Left lung (tissue), 10 donors: ENCODE results near the gene PRKG1. TPM values are rescaled to one million over a fixed set of nuclear protein-coding genes. Genes with fewer than 3 reads are reported as not detected.

Experiments used
- ATAC-seq: fragments of 200-7000 bp; cut with Tn5 transposase; one replicate; pipeline ENCODE4 v1.9.1; 2020; ENCODE audit warnings: moderate library complexity
- DNase-seq, 4 donors: peaks; one replicate each; pipeline ENCODE4 v3.0.0-alpha.2; 2013 to 2020
- H3K27ac ChIP-seq, 2 donors: fragments of 200-600 bp; sonication (generic) in 1 of 2; one replicate each; pipeline versions ENCODE4 v1.5.0 to v1.8.0; 2020 to 2021
- H3K27me3 ChIP-seq, 2 donors: fragments of 200-600 bp; sonication (generic) in 1 of 2; one replicate each; pipeline versions ENCODE4 v1.5.0 to v1.8.0; 2020 to 2021
- H3K36me3 ChIP-seq, 2 donors: fragments of 200-600 bp; sonication (generic) in 1 of 2; one replicate each; pipeline versions ENCODE4 v1.5.0 to v1.8.0; 2020 to 2021
- H3K4me1 ChIP-seq, 2 donors: fragments of 200-600 bp; one replicate each; pipeline ENCODE4 v1.8.0; 2021
- H3K4me3 ChIP-seq, 2 donors: fragments of 200-600 bp; sonication (generic) in 1 of 2; one replicate each; pipeline versions ENCODE4 v1.5.0 to v1.8.0; 2020 to 2021; ENCODE audit warnings: mild to moderate bottlenecking in 1 of 2
- H3K9me3 ChIP-seq, 2 donors: fragments of 200-600 bp; sonication (generic) in 1 of 2; one replicate each; pipeline versions ENCODE4 v1.5.0 to v1.8.0; 2020 to 2021
- intact Hi-C, 2 donors: fragments of 100-400 bp; cut with DNase I; formaldehyde crosslinking; loops; one replicate each; pipeline versions ENCODE4 v1.11.2 to v1.14.2; 2022
- polyA plus RNA-seq, 6 donors: library from polyadenylated mRNA; unstranded; fragments of 120-200 nt; gene quantifications; one replicate each; pipeline ENCODE4 v1.2.1, GENCODE V29; 2013; ENCODE audit not compliant: insufficient read length in 6 of 6
- total RNA-seq, 2 donors: library from RNA; stranded (reverse); fragmentation: NEBNext Ultra II Directional; extraction: Animal tissue kit (Norgen Biotek cat#: 25700); gene quantifications; one replicate each; pipeline ENCODE4 v1.2.1, GENCODE V29; 2021
- TF ChIP-seq, protein P1 (sequence below), 2 donors: fragments of 200-600 bp; sonication (generic) in 1 of 2; IDR thresholded peaks; one replicate each; pipeline versions ENCODE4 v1.5.0 to v1.8.0; 2021; ENCODE audit warnings: antibody characterized with exemption in 2 of 2
- donor health status: DM: no; HTN: yes; CAD: no.
- donor health status: DM: no; HTN: no; CAD: no.

The PRKG1 gene
- total and polyA plus RNA-seq, 8 donors = 15.6 to 29.0 (median 17.8) TPM

GRCh38 chr10:51892965-51893658, 818.8 kb downstream of the PRKG1 start:
- intact Hi-C loops = no loop called here

DNA sequence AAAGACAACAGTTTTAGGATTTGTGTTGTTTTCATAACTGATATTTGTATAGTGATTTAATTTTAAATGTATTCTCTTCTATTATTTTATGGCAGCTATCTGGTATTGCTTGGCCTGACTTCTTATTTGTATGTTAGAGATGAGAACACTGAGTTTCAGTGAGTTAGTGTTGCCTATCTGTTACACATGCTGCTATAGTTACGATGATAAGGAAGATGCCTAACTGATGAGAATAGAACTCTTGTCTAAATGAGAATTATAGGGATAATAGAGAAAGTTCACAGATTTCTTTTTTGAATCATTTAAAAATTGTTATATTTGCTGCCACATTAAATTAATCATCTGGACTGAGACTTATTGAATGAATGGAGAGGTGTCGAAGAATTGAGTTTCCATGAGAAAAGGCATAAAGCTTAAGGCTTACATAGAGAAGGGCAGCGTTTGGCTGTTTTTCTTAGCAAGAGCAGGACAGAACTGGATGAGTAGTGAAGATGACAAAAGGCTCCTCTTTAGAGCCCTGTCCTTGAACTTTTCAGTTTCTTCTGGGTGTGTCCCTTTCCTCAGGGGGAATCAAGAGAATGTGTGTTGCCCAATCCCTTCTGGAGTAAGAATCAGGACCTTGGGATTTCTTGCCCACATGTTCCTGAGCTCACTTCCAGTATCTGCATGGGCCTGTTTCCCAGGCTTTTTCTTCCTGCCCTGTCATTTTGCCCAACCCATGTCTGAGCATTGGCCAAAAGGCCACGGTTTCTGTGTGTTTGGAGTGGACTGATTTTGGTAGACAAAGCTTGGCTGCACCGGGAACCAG, 820.7 kb downstream of the PRKG1 start:
- Histone ChIP-seq H3K4me1 (peaks cover 0 to 4% of the 10 kb centered on the region in 2 donors), H3K36me3 (no peaks in the 10 kb centered on the region), H3K4me3 (no peak overlapping the region), H3K27ac (peak overlapping the region; percentile 20 to 49), H3K9me3 (no peaks in the 10 kb centered on the region), H3K27me3 (no peaks in the 10 kb centered on the region)
- TF ChIP-seq, protein P1, sequence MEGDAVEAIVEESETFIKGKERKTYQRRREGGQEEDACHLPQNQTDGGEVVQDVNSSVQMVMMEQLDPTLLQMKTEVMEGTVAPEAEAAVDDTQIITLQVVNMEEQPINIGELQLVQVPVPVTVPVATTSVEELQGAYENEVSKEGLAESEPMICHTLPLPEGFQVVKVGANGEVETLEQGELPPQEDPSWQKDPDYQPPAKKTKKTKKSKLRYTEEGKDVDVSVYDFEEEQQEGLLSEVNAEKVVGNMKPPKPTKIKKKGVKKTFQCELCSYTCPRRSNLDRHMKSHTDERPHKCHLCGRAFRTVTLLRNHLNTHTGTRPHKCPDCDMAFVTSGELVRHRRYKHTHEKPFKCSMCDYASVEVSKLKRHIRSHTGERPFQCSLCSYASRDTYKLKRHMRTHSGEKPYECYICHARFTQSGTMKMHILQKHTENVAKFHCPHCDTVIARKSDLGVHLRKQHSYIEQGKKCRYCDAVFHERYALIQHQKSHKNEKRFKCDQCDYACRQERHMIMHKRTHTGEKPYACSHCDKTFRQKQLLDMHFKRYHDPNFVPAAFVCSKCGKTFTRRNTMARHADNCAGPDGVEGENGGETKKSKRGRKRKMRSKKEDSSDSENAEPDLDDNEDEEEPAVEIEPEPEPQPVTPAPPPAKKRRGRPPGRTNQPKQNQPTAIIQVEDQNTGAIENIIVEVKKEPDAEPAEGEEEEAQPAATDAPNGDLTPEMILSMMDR (IDR thresholded peaks at IDR 0.05) = no peak
- intact Hi-C loops = no loop called here
- DNase-seq (no peak), ATAC-seq (peak; percentile 62)

More at GRCh38 chr10:51892965-51893658, 818.8 kb downstream of the PRKG1 start:
- H3K4me1 ChIP-seq = peaks cover 0 to 4% of the 10 kb centered on the region in 2 donors
- TF ChIP-seq, protein P1 (IDR thresholded peaks at IDR 0.05) = no peak
- no peaks in the 10 kb centered on the region for H3K9me3 ChIP-seq
- H3K27me3 ChIP-seq = no peaks in the 10 kb centered on the region
- DNase-seq (no peak), ATAC-seq (peak; percentile 19)
- H3K27ac ChIP-seq = no peak overlapping the region
- H3K4me3 ChIP-seq = no peak overlapping the region
- no peaks in the 10 kb centered on the region for H3K36me3 ChIP-seq

GRCh38 chr10:51896849-51897248, 822.6 kb downstream of the PRKG1 start:
- Histone ChIP-seq H3K27ac (peak overlapping the region in 1 of 2 donors; percentile 2), H3K4me1 (peaks cover 0 to 4% of the 10 kb centered on the region in 2 donors), H3K9me3 (no peaks in the 10 kb centered on the region), H3K27me3 (no peaks in the 10 kb centered on the region), H3K4me3 (no peak overlapping the region), H3K36me3 (no peaks in the 10 kb centered on the region)
- TF ChIP-seq, protein P1 (IDR thresholded peaks at IDR 0.05) = no peak
- DNase-seq (peak in 2 of 4 donors; percentile 73 to 77), ATAC-seq (peak; percentile 15)
- intact Hi-C loops = no loop called here

DNA sequence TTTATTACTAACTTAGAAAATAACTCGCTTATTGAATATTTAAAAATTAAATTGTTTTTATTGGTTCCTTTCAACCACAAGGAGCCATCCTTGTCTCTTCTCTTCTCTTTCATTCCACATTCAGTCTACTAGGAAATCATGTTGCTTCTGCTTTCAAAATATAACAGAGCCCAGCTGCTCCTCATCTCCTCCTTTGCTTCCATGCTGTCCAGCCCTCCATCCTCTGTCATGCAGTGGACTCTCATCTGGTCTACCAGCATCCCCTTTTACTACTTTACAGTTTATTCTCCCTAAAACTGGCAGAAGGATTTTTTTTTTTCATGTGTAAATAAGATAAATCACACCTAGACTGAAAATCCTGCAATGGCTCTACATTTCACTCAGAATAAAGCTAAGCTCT, 823.3 kb downstream of the PRKG1 start:
- Histone ChIP-seq H3K9me3 (no peaks in the 10 kb centered on the region), H3K36me3 (no peaks in the 10 kb centered on the region), H3K4me3 (no peak overlapping the region), H3K27ac (no peak overlapping the region), H3K27me3 (no peaks in the 10 kb centered on the region), H3K4me1 (peaks cover 0 to 4% of the 10 kb centered on the region in 2 donors)
- TF ChIP-seq, protein P1 (IDR thresholded peaks at IDR 0.05) = no peak
- ATAC-seq (no peak), DNase-seq (no peak)
- intact Hi-C loops = no loop called here

DNA sequence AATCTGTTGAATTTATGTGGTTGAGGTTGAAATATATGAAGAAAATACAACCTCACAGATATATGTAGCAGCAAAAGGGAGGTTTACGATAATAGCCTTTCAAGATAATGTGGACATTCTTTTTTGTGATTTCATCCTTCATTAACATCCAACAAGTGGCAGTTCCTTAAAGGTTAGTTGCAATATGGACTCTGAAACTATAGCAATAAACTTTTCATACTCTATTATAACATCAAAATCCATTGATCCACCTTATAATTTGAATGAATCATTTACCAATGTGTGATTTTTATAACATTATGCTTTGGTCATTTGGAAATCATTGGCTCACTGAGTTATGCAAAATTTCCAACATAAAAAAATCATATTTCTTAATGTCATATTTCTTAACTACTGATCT, 825.9 kb downstream of the PRKG1 start:
- DNase-seq (no peak), ATAC-seq (no peak)
- Histone ChIP-seq H3K9me3 (no peaks in the 10 kb centered on the region), H3K36me3 (no peaks in the 10 kb centered on the region), H3K4me3 (no peak overlapping the region), H3K4me1 (peaks cover 0 to 4% of the 10 kb centered on the region in 2 donors), H3K27ac (no peak overlapping the region), H3K27me3 (no peaks in the 10 kb centered on the region)
- intact Hi-C loops = no loop called here
- TF ChIP-seq, protein P1 (IDR thresholded peaks at IDR 0.05) = no peak
